Measurements from ENCODE around the gene EDNRB. TPM values are rescaled to one million over a fixed set of nuclear protein-coding genes. Genes with fewer than 3 reads are reported as not detected.

The EDNRB gene
- total and polyA plus RNA-seq, 2 of the 8 experiments (the other 6 are each of a cell fraction or from before 2014, with no cell fraction given) = 15.8 to 73.2 TPM

GRCh38 chr13:77919921-77920294, 1.3 kb upstream of the EDNRB start:
- H3K4me2 ChIP-seq (ENCODE audit: insufficient read depth in 1 of 2, low read depth in 2 of 2, low read length in 2 of 2) = peak overlapping the region; percentile 76 to 93
- peak overlapping the region; percentile 14; the same call in 1 of the 2 replicates for H2BK5ac ChIP-seq (ENCODE audit: low read depth, low read length)
- H3K4ac ChIP-seq (replicated peaks; ENCODE audit: insufficient read length, low read depth, low read length) = no peak overlapping the region
- no peak overlapping the region for H3K23ac ChIP-seq (ENCODE audit: insufficient read length)
- no peak overlapping the region for H2BK120ac ChIP-seq (replicated peaks; ENCODE audit: low read depth, low read length)
- H3K4me3 ChIP-seq (ENCODE audit: extremely low read depth in 1 of 4, insufficient read depth in 2 of 4, low read depth in 3 of 4, low read length in 4 of 4) = peak overlapping the region; percentile 36 to 63 (median 53); a peak in 6 of 8 replicates
- DNase-seq (ENCODE audit: low read depth in 1 of 2, low spot score in 2 of 2) = peak in 1 of 2 experiments; percentile 45
- peaks cover 0 to 3% of the 10 kb centered on the region in 2 experiments; a peak in 1 of 4 replicates for H3K9me3 ChIP-seq (ENCODE audit: insufficient read depth in 2 of 2, low read depth in 1 of 2, low read length in 1 of 2)
- 0 out of 2 replicates have a peak overlapping the region, but pooled peaks have one; percentile 11 for H3K18ac ChIP-seq (ENCODE audit: extremely low read depth, low read length)
- no peaks in the 10 kb centered on the region for H3K79me1 ChIP-seq (ENCODE audit: low read depth, low read length)
- no peak overlapping the region for H2AK5ac ChIP-seq (ENCODE audit: low read depth, low read length)
- POLR2A ChIA-PET (ENCODE audit: partially characterized antibody) = interaction anchor here (2.1 to 2.2 kb wide), 2 partner anchors 10 to 66 kb away, joined by 7 to 10 read pairs; no protein-coding TSS in a partner anchor
- no peak overlapping the region for H3K27ac ChIP-seq (ENCODE audit: low read depth, low read length)
- TF ChIP-seq EGR1 (IDR thresholded peaks at IDR 0.05; ENCODE audit: borderline replicate concordance, low read depth, low read length) (no peak), CREB1 (IDR thresholded peaks at IDR 0.05) (no peak), CTBP2 (IDR thresholded peaks at IDR 0.05; ENCODE audit: borderline replicate concordance, insufficient read depth, insufficient read length, low read length) (no peak), HDAC2 (IDR thresholded peaks at IDR 0.05; ENCODE audit: borderline replicate concordance in 1 of 2, low read depth in 2 of 2, low read length in 2 of 2) (no peak), POLR2AphosphoS5 (IDR thresholded peaks at IDR 0.05; ENCODE audit: low read depth, low read length) (no peak), RNF2 (IDR thresholded peaks at IDR 0.05; ENCODE audit: borderline replicate concordance, low read depth, low read length, missing control alignments, poor library complexity, severe bottlenecking) (no peak)
- H2BK20ac ChIP-seq (ENCODE audit: low read length) = no peak overlapping the region
- H2BK15ac ChIP-seq (ENCODE audit: low read length) = no peak overlapping the region
- no peaks in the 10 kb centered on the region for H3K36me3 ChIP-seq (ENCODE audit: control insufficient read depth in 2 of 4, insufficient read depth in 4 of 4, low read length in 3 of 4)
- H3K27me3 ChIP-seq (replicated peaks in 1 of 4; ENCODE audit: control insufficient read depth in 3 of 4, extremely low read depth in 1 of 4, insufficient read depth in 3 of 4, low read length in 3 of 4) = peaks cover 0 to 3% (median under 1%) of the 10 kb centered on the region in 4 experiments; a peak in 4 of 7 replicates
- no peak overlapping the region for H2BK12ac ChIP-seq (ENCODE audit: low read depth, low read length)
- no peak overlapping the region for H3K9ac ChIP-seq (replicated peaks in 1 of 4; ENCODE audit: extremely low read depth in 1 of 4, low read depth in 3 of 4, low read length in 3 of 4)
- peaks cover 11% of the 10 kb centered on the region for H3K23me2 ChIP-seq (ENCODE audit: low read depth, low read length)
- no peak overlapping the region for H4K5ac ChIP-seq (ENCODE audit: insufficient read length, low read depth, low read length)
- no peaks in the 10 kb centered on the region for H4K20me1 ChIP-seq (replicated peaks in 1 of 2; ENCODE audit: control insufficient read depth in 1 of 2, insufficient read depth in 2 of 2, low read length in 2 of 2)
- FAIRE-seq = no peak
- peaks cover 3 to 35% of the 10 kb centered on the region in 2 experiments; a peak in 3 of 4 replicates for H3K79me2 ChIP-seq (ENCODE audit: control insufficient read depth in 1 of 2, insufficient read depth in 2 of 2, low read length in 2 of 2)
- no peak overlapping the region for H4K91ac ChIP-seq (replicated peaks; ENCODE audit: insufficient read length, low read length)
- H3K14ac ChIP-seq (ENCODE audit: insufficient read length) = no peak overlapping the region
- CTCF ChIA-PET (ENCODE audit: partially characterized antibody) = interaction anchor here (0.8 to 2.4 kb wide), 7 partner anchors 8 to 327 kb away, joined by 3 to 12 read pairs (median 5); no protein-coding TSS in a partner anchor
- WGBS, 2 experiments (ENCODE audit: extremely low coverage in 1 of 2, insufficient coverage in 1 of 2, insufficient read length in 1 of 2, insufficient replicate concordance in 2 of 2, low coverage in 1 of 2, low lambda C conversion rate in 2 of 2, missing lambda C conversion rate in 1 of 2) = 81% methylated on average over 8 of the region's 8 CpGs; no CpG with 5 or more reads in 1 of the 2 experiments
- H3K56ac ChIP-seq (replicated peaks; ENCODE audit: insufficient read length, low read depth, low read length) = no peak overlapping the region
- peak overlapping the region; percentile 57; the same call in 1 of the 2 replicates for H2AFZ ChIP-seq (ENCODE audit: low read length)
- H3K4me1 ChIP-seq (replicated peaks in 1 of 4; ENCODE audit: control insufficient read depth in 3 of 4, insufficient read depth in 4 of 4, low read length in 3 of 4) = peaks cover 0 to 15% (median 2%) of the 10 kb centered on the region in 4 experiments; a peak in 4 of 7 replicates
- H4K8ac ChIP-seq (ENCODE audit: extremely low read depth, insufficient read depth, low read length) = no peak overlapping the region

Measured in H1 (cell line).